Measurements from ENCODE around the gene SBNO2.

Gene SBNO2

GRCh38 chr19:1140272-1141027 lies 33.6 kb downstream of the SBNO2 start:
- Histone ChIP-seq H3K27me3 (ENCODE audit: insufficient read depth, low read depth) (no peaks in the 10 kb centered on the region), H3K36me3 (ENCODE audit: insufficient read depth) (no peaks in the 10 kb centered on the region), H2AFZ (ENCODE audit: low read depth) (no peak overlapping the region), H3K9ac (no peak overlapping the region), H3K4me1 (ENCODE audit: low read depth, poor library complexity, severe bottlenecking) (no peaks in the 10 kb centered on the region), H3K79me2 (ENCODE audit: insufficient read depth, low read depth) (no peaks in the 10 kb centered on the region), H4K20me1 (ENCODE audit: insufficient read depth) (no peaks in the 10 kb centered on the region), H3K4me3 (IDR thresholded peaks at IDR 0.05; ENCODE audit: insufficient read depth, low read depth, low read length) (no peak overlapping the region), H3K4me2 (no peak overlapping the region), H3K27ac (no peak overlapping the region)
- no peak for TF ChIP-seq CTCF (conservative IDR thresholded peaks at IDR 0.05; ENCODE audit: low read depth, low read length)

- TF ChIP-seq CTCF (conservative IDR thresholded peaks at IDR 0.05; ENCODE audit: low read depth, low read length), result no peak
- Histone ChIP-seq H3K4me2 (no peak overlapping the region), H3K4me1 (ENCODE audit: low read depth, poor library complexity, severe bottlenecking) (no peaks in the 10 kb centered on the region), H2AFZ (ENCODE audit: low read depth) (no peak overlapping the region), H3K9ac (no peak overlapping the region), H3K27ac (no peak overlapping the region), H3K36me3 (ENCODE audit: insufficient read depth) (no peaks in the 10 kb centered on the region), H3K4me3 (IDR thresholded peaks at IDR 0.05; ENCODE audit: insufficient read depth, low read depth, low read length) (no peak overlapping the region), H3K79me2 (ENCODE audit: insufficient read depth, low read depth) (no peaks in the 10 kb centered on the region), H3K27me3 (ENCODE audit: insufficient read depth, low read depth) (no peaks in the 10 kb centered on the region), H4K20me1 (ENCODE audit: insufficient read depth) (no peaks in the 10 kb centered on the region)
These were observed 34.9 kb downstream of the SBNO2 start for GRCh38 chr19:1139126-1139525.

DNA sequence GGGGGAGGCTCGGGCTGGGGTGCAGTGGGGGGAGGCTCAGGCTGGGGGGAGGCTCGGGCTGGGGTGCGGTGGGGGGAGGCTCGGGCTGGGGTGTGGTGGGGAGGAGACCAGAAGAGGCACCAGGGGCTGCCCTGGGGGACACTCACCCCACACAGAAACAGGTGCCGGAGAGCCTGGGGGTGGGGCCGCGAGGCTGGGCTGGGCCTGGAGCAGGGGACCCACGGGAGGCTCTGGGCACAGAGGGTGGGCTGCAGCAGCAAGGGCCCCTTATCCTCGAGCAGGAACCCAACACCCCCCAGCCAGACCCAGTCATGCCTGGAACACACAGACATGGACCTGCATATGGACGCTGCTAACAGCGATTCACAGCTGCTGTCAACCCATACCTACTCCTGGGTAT lies 35.9 kb downstream of the SBNO2 start:
- Histone ChIP-seq H3K4me3 (IDR thresholded peaks at IDR 0.05; ENCODE audit: insufficient read depth, low read depth, low read length) (no peak overlapping the region), H3K4me2 (no peak overlapping the region), H3K79me2 (ENCODE audit: insufficient read depth, low read depth) (no peaks in the 10 kb centered on the region), H4K20me1 (ENCODE audit: insufficient read depth) (no peaks in the 10 kb centered on the region), H3K9ac (no peak overlapping the region), H3K27me3 (ENCODE audit: insufficient read depth, low read depth) (no peaks in the 10 kb centered on the region), H3K36me3 (ENCODE audit: insufficient read depth) (no peaks in the 10 kb centered on the region), H3K27ac (no peak overlapping the region), H3K4me1 (ENCODE audit: low read depth, poor library complexity, severe bottlenecking) (no peaks in the 10 kb centered on the region), H2AFZ (ENCODE audit: low read depth) (no peak overlapping the region)
- no peak for TF ChIP-seq CTCF (conservative IDR thresholded peaks at IDR 0.05; ENCODE audit: low read depth, low read length)

DNA sequence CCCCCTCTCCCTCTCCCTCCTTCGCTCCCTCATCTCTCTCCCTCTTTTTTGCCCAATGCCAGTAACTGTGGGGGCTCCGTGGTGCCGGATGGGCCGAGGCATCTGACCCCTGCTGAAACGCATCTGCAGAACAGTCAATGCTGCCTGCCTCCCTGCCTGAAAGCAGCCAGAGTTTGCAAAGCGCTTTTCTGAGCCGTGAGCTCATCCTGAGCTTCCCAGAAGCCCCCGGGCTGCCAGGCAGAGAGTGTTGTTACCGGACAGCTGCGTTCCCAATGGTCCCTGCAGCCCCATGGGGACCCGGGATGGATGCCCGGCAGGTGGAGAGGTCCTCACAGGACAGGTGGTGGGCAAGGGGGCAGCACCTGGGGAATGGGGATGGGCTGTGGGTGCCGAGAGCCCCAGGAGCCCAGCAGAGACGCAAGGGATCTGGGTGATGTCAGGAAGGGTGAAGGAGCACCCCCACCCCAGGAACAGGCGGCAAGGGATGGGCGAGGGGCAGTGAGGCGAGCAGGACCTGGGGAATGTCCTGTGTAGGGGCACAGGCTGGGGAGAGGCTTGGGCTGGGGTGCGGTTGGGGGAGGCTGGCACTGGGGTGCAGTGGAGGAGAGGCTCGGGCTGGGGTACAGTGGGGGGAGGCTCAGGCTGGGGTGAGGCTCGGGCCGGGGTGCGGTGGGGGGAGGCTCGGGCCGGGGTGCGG lies 37.3 kb downstream of the SBNO2 start:
- Histone ChIP-seq H3K4me3 (IDR thresholded peaks at IDR 0.05; ENCODE audit: insufficient read depth, low read depth, low read length) (no peak overlapping the region), H3K4me2 (no peak overlapping the region), H3K27ac (no peak overlapping the region), H3K27me3 (ENCODE audit: insufficient read depth, low read depth) (no peaks in the 10 kb centered on the region), H4K20me1 (ENCODE audit: insufficient read depth) (no peaks in the 10 kb centered on the region), H3K9ac (no peak overlapping the region), H3K79me2 (ENCODE audit: insufficient read depth, low read depth) (no peaks in the 10 kb centered on the region), H3K36me3 (ENCODE audit: insufficient read depth) (no peaks in the 10 kb centered on the region), H2AFZ (ENCODE audit: low read depth) (no peak overlapping the region), H3K4me1 (ENCODE audit: low read depth, poor library complexity, severe bottlenecking) (no peaks in the 10 kb centered on the region)
- no peak for TF ChIP-seq CTCF (conservative IDR thresholded peaks at IDR 0.05; ENCODE audit: low read depth, low read length)

All from KMS-11 (cell line).